Mesodermal cell (in vitro differentiated cells): ENCODE results near the gene DOCK9.

Experiments
- H3K27ac ChIP-seq: 2 replicates; pipeline ENCODE4 v1.7.0; 2013; ENCODE audit warnings: mild to moderate bottlenecking, low read depth, low read length, moderate library complexity; ENCODE audit not compliant: severe bottlenecking
- H3K36me3 ChIP-seq: 2 replicates; pipeline ENCODE4 v1.7.1; 2013; ENCODE audit warnings: mild to moderate bottlenecking, low read length, moderate library complexity; ENCODE audit not compliant: control insufficient read depth, insufficient read depth
- H3K4me1 ChIP-seq: one replicate; pipeline ENCODE4 v1.7.1; 2013; ENCODE audit warnings: mild to moderate bottlenecking, low read length; ENCODE audit not compliant: insufficient read depth, control insufficient read depth, poor library complexity, severe bottlenecking
- H3K4me3 ChIP-seq: 2 replicates; pipeline ENCODE4 v1.7.0; 2013; ENCODE audit warnings: low read length, control low read depth, mild to moderate bottlenecking; ENCODE audit not compliant: insufficient read depth, poor library complexity, severe bottlenecking; ENCODE audit errors: extremely low read depth
- H3K9me3 ChIP-seq: 2 replicates; pipeline ENCODE4 v1.7.1; 2013; ENCODE audit warnings: mild to moderate bottlenecking, low read length, moderate library complexity; ENCODE audit not compliant: control insufficient read depth
- WGBS, 2 experiments: methylation state at CpG; one replicate each; pipeline ENCODE4 v1.1.5; 2013; ENCODE audit warnings: missing lambda C conversion rate in 2 of 2; ENCODE audit not compliant: insufficient coverage in 2 of 2; 5-methylcytosine and 5-hydroxymethylcytosine counted together

Gene DOCK9

DNA sequence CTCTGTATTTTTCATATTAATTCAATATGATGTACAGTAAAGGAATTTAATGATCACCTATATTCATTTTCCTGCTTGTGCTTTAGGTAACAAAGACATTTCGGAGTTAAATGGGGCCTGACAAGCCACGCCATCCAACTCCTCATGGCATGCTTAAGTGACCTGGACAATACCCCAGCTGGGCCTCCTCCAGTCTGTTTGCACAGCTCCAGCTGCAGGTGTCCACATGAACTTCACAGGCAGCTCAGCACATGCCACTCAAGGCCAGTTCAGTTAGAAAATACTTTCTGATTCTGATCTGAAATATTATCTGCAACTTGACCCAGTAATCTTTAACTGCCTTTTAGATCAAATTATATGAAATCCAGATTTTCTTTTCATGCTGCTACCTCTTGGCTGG is 135.8 kb downstream of the DOCK9 start:
- Histone ChIP-seq H3K4me3 (no peak overlapping the region), H3K36me3 (peaks cover 41% of the 10 kb centered on the region), H3K9me3 (no peaks in the 10 kb centered on the region), H3K4me1 (peaks cover 9% of the 10 kb centered on the region), H3K27ac (no peak overlapping the region)
- WGBS, 2 experiments = 100% methylated on average over 2 of the region's 2 CpGs

DNA sequence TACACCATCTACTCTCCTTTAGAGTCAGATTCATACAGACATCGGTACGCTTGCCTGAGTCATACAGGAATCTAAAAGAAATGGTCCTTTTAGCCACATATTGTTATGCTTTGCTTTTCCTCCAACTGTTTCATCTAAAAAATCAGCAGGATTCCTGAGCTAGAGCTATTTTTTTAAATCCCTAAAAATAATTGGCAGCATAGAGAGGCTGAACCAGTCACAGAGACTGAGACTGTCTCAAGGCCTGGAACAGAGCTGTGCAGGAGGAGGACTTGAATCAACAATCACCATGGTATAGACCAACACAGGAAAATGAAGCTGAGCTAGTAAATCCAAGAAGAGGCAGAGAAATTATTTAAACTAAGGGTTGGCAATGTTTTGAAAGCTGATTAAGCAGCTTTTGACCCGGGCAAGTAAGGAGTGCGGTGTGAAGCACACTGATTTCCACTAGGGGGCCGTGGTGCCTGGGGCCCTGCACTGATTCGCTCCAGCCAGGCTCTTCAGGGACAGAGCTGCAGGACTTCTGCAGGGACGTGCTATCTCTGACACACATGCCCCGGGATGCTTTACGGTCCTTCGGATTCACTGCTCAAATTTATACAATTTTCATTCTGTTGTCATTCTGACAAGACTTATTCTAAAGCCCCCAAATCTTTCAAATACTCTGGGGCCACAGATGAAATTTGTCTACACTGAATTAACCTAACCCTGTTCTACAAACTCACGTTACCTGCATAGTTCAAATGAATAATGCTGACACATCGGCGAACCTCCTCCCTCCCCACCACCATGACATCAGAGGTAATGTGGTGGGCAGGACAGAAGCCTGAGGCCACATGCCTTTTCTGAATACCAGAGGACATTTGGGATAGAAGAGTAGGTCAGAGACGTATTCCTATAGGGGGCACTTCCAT is 137.8 kb downstream of the DOCK9 start:
- H3K27ac ChIP-seq = peak overlapping the region; percentile 68
- peaks cover 9% of the 10 kb centered on the region for H3K4me1 ChIP-seq
- WGBS, 2 experiments = 21 to 32% methylated on average over 10 of the region's 14 CpGs
- no peak overlapping the region for H3K4me3 ChIP-seq
- H3K36me3 ChIP-seq = peaks cover 36% of the 10 kb centered on the region
- no peaks in the 10 kb centered on the region for H3K9me3 ChIP-seq

DNA sequence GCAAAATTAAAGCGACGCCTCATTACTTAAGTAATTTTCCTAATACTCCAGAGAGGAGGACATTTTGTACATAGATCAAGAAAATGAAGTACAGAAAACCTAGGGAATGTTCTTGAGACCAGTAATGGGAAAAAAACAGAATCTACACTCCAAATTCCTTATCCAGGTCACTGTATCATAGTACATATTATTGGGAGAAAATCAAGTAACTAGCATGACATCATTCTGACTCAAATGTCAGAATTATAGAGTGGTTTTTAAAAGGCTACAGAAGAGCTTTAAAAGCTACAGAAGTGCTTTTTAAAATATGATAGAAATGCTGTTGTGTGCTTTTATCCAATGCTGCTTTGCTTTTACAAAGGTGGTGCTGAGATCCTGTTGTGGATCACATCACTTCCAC is 139.1 kb downstream of the DOCK9 start:
- H3K4me3 ChIP-seq = no peak overlapping the region
- no peaks in the 10 kb centered on the region for H3K9me3 ChIP-seq
- no peak overlapping the region for H3K27ac ChIP-seq
- peaks cover 30% of the 10 kb centered on the region for H3K36me3 ChIP-seq
- peaks cover 6% of the 10 kb centered on the region for H3K4me1 ChIP-seq
- WGBS, 2 experiments = no CpG with 5 or more reads among the region's 2 CpGs

DNA sequence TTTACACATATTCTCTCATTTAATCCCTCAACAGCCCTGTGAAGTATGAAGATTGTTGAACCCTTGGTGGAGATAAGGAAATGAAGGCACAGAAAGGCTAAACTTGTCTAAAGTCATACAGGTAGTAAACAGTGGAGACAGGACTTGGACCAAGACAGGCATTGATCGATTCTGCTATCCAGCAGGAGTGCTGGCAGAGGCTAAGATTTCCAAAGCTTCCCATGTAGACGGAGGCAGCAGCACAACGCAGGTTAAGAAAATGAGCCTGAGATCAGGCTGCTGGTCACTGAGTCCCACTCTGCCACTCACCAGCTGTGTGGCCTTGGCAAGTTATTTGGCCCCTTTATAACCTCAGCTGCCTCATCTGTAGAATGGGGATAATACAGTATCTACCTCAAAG is 140.0 kb downstream of the DOCK9 start:
- no peaks in the 10 kb centered on the region for H3K9me3 ChIP-seq
- H3K36me3 ChIP-seq = peaks cover 36% of the 10 kb centered on the region
- H3K4me3 ChIP-seq = no peak overlapping the region
- WGBS, 2 experiments = 93 to 95% methylated on average over 3 of the region's 3 CpGs
- no peaks in the 10 kb centered on the region for H3K4me1 ChIP-seq
- H3K27ac ChIP-seq = no peak overlapping the region

DNA sequence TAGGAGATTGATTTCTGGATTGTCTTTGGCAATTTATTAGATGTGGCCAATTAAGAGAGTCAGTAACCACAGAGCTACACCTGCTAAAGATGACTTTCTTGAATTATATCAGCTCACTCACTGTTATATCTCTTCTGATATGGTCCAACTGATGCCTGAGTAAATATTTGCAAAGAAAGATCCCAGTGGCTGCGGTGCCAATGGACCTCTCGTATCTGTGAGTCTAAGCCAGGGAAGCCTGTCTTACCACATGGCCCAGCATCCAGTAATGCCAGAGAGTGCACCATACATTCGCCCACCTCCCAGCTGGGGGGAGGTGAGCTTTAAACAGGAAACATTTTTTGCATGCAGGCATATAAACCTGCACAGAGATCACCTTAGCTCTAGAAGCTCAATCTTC is 142.7 kb downstream of the DOCK9 start:
- no peak overlapping the region for H3K27ac ChIP-seq
- WGBS, 2 experiments = 83 to 100% methylated on average over 2 of the region's 3 CpGs
- no peaks in the 10 kb centered on the region for H3K9me3 ChIP-seq
- H3K4me1 ChIP-seq = no peaks in the 10 kb centered on the region
- H3K36me3 ChIP-seq = peaks cover 50% of the 10 kb centered on the region
- no peak overlapping the region for H3K4me3 ChIP-seq

DNA sequence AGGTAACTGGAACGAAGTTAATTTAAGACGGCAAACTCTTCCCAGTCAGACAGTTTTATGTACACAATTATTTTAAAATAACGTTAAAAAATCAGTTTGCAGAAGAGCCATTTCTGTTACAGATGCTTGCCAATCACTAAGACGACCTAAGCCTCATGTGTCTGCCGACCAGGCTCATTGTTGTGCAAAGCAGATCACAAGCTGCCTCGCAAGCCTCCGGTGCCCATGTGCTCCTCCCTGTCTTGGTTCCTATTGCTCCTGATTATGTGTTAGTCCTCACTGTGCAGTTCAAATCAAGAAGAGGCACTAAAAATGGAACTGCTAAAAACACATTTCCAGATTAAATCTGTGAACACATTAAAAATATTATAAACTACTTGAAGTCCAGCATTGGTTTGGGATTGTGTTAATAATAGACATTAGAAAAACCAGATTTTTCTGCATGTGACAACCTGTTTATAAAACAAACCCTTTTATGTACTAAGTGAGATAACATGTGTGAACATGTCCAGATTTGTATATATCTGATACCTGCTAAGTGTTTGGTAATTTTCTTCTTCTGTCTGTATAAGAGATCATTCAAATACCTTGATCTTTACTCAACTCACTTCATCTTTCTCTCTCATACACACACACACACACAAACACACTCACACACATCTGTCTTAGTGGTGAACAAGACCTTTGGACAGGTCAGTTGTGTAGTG is 143.5 kb downstream of the DOCK9 start:
- Histone ChIP-seq H3K4me1 (no peaks in the 10 kb centered on the region), H3K27ac (no peak overlapping the region), H3K9me3 (no peaks in the 10 kb centered on the region), H3K4me3 (no peak overlapping the region), H3K36me3 (peaks cover 57% of the 10 kb centered on the region)
- 27 to 45% methylated on average over 5 to 7 of the region's 7 CpGs for WGBS, 2 experiments

DNA sequence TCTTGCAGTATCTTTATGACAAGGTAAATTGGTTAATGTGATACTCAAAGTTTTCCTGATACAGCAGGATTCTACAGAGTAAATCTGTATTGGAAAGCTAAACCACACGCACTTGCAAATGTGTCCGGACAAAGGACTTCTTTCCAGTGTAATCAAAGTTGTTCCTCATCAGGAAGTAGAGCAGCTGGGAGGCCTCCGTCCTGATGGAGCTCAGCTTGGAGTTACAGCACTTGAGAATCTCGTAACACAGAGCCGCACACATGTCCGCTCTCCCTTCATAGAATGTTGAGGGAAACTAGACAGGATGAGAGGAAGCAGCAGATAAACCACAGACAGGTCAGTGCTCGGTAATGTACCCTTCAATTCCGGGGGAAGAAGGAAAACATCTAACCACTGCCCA is 146.6 kb downstream of the DOCK9 start:
- no peak overlapping the region for H3K4me3 ChIP-seq
- no peak overlapping the region for H3K27ac ChIP-seq
- no peaks in the 10 kb centered on the region for H3K9me3 ChIP-seq
- H3K4me1 ChIP-seq = no peaks in the 10 kb centered on the region
- peaks cover 75% of the 10 kb centered on the region for H3K36me3 ChIP-seq
- WGBS, 2 experiments = 95 to 100% methylated on average over 6 to 8 of the region's 8 CpGs

DNA sequence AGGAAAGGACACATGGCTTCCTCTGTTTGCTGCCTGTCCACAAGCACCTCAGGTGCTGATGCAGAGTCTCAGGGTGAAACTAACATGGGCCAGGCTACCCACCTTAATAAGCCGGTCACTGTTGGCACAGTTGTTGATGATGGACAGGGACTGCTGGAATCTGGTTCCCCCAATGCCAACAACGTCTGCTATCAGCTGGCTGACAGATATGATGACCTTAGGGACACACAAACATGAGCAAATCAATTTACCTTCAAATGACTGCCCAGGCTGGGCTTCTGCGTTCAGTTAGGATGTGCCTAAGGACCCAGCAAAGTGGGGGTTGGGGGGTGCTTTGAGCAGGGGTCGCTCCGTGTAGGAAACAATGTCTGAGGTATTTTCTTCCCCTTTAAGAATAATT is 148.3 kb downstream of the DOCK9 start:
- 88 to 100% methylated on average over 1 to 2 of the region's 5 CpGs for WGBS, 2 experiments
- Histone ChIP-seq H3K4me1 (no peaks in the 10 kb centered on the region), H3K9me3 (no peaks in the 10 kb centered on the region), H3K36me3 (peaks cover 79% of the 10 kb centered on the region), H3K27ac (no peak overlapping the region), H3K4me3 (no peak overlapping the region)

DNA sequence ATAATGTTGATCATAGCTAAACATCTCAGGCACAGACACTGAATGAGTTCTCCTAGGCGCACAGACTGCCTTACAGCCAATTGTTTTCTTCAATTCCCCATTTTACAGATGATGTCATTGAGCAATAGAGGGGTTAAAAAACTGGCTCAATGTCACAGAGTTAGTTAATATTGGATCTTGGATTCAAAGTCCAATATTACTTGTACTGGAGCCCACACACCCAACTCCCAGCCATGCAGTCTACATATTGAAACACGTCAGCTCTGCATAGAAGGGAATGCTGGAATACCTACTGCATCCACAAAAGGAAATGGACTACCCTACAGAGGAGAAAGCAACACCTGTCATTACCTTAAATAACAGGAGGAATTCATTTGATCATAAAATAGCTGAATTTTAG is 149.2 kb downstream of the DOCK9 start:
- Histone ChIP-seq H3K27ac (no peak overlapping the region), H3K9me3 (no peaks in the 10 kb centered on the region), H3K4me1 (no peaks in the 10 kb centered on the region), H3K36me3 (peaks cover 87% of the 10 kb centered on the region), H3K4me3 (no peak overlapping the region)
- no CpG with 5 or more reads among the region's 2 CpGs for WGBS, 2 experiments

DNA sequence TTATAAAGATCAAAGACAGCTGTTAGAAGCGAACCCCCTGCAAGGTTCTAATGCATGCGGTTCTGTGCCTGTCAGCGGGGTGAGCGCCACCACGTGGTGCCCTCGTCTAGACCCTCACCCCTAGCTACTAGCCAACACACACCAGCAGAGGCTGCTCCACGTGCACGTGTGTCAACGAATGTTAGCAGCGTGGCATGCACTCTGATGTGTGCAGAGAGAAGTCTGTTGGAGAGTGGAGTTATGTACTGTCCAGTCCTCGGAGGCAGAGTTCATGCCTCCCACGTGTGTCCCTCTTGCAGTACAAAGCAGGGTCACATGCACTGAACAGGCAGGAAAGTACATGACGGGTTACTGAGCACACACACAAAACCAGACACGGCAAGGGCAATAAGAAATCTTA is 150.4 kb downstream of the DOCK9 start:
- H3K4me3 ChIP-seq = no peak overlapping the region
- H3K4me1 ChIP-seq = no peaks in the 10 kb centered on the region
- H3K9me3 ChIP-seq = no peaks in the 10 kb centered on the region
- 53 to 93% methylated on average over 3 to 10 of the region's 14 CpGs for WGBS, 2 experiments
- H3K36me3 ChIP-seq = peaks cover 87% of the 10 kb centered on the region
- no peak overlapping the region for H3K27ac ChIP-seq

DNA sequence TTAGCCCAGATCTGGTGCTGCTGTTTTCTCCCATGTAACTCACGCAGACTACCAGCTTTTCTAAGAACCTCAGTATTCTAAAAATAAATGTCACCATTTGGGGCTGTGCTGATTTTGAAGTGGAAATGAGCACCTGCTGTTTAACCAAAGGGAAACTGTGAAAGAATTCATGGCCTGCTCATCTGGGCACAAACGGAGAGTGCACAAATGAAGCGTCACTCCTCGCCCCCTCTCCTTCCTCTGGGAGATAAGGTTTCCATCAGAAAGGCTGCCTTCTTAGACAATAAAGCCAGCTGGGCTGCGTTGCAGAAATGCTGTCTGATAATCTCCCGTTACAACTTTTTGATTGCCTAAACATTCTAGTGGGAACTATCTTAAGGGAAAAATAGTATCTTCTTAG is 151.7 kb downstream of the DOCK9 start:
- Histone ChIP-seq H3K9me3 (no peaks in the 10 kb centered on the region), H3K36me3 (peaks cover 85% of the 10 kb centered on the region), H3K4me3 (no peak overlapping the region), H3K27ac (no peak overlapping the region), H3K4me1 (no peaks in the 10 kb centered on the region)
- 35 to 38% methylated on average over 3 to 6 of the region's 6 CpGs for WGBS, 2 experiments
